ENCODE results near the gene CFL1.
A peak's percentile ranks its signal among the peaks of the same experiment; 100 is the strongest.
"Not testable (repeated sequence)": the region's sequence is repeated elsewhere in the genome, so short reads cannot be mapped to it uniquely, and the experiment has no call there.

The CFL1 gene

GRCh38 chr11:65844231-65844872, 13.6 kb downstream of the CFL1 start:
- no peaks in the 10 kb centered on the region for H3K36me3 ChIP-seq (ENCODE audit: control insufficient read depth, insufficient read depth, low read length)
- H3K4me3 ChIP-seq (ENCODE audit: extremely low read depth, insufficient read depth, low read length, poor library complexity, severe bottlenecking): no peak overlapping the region
- no peak overlapping the region for H3K27ac ChIP-seq (ENCODE audit: low read depth, low read length, severe bottlenecking)
- no peaks in the 10 kb centered on the region for H3K9me3 ChIP-seq (ENCODE audit: control insufficient read depth, low read length)
- 97 to 98% methylated on average over 5 to 8 of the region's 10 CpGs for WGBS, 2 experiments (ENCODE audit: insufficient coverage in 2 of 2)
- no peaks in the 10 kb centered on the region for H3K4me1 ChIP-seq (ENCODE audit: control insufficient read depth, insufficient read depth, low read length, poor library complexity, severe bottlenecking)

DNA sequence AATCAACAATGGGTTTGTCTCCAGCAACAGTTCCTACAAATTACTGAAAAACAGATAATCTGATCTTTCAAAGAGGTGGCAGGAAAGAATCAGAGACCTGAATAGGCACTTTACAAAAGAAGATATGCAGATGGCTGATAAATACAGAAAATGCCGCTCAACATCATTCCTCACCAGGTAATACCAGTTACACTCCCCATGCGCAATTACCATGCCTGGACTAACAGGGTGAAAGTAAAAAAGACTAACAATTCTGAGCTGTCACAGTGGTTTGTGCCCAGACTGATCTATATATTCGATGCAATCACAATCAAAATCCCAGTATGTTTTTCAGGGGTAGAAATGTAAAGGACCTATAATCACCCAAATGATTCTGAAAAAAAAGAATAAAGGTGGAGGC, 14.2 kb downstream of the CFL1 start:
- no peaks in the 10 kb centered on the region for H3K4me1 ChIP-seq (ENCODE audit: control insufficient read depth, insufficient read depth, low read length, poor library complexity, severe bottlenecking)
- no peaks in the 10 kb centered on the region for H3K36me3 ChIP-seq (ENCODE audit: control insufficient read depth, insufficient read depth, low read length)
- H3K9me3 ChIP-seq (ENCODE audit: control insufficient read depth, low read length): no peaks in the 10 kb centered on the region
- H3K27ac ChIP-seq (ENCODE audit: low read depth, low read length, severe bottlenecking): no peak overlapping the region
- no CpG with 5 or more reads among the region's 3 CpGs for WGBS, 2 experiments (ENCODE audit: insufficient coverage in 2 of 2)
- no peak overlapping the region for H3K4me3 ChIP-seq (ENCODE audit: extremely low read depth, insufficient read depth, low read length, poor library complexity, severe bottlenecking)

GRCh38 chr11:65842144-65842543, 15.8 kb downstream of the CFL1 start:
- 94 to 95% methylated on average over 4 of the region's 4 CpGs for WGBS, 2 experiments (ENCODE audit: insufficient coverage in 2 of 2)
- Histone ChIP-seq H3K36me3 (ENCODE audit: control insufficient read depth, insufficient read depth, low read length) (no peaks in the 10 kb centered on the region), H3K4me1 (ENCODE audit: control insufficient read depth, insufficient read depth, low read length, poor library complexity, severe bottlenecking) (no peaks in the 10 kb centered on the region), H3K9me3 (ENCODE audit: control insufficient read depth, low read length) (no peaks in the 10 kb centered on the region), H3K27ac (ENCODE audit: low read depth, low read length, severe bottlenecking) (no peak overlapping the region), H3K4me3 (ENCODE audit: extremely low read depth, insufficient read depth, low read length, poor library complexity, severe bottlenecking) (no peak overlapping the region)

DNA sequence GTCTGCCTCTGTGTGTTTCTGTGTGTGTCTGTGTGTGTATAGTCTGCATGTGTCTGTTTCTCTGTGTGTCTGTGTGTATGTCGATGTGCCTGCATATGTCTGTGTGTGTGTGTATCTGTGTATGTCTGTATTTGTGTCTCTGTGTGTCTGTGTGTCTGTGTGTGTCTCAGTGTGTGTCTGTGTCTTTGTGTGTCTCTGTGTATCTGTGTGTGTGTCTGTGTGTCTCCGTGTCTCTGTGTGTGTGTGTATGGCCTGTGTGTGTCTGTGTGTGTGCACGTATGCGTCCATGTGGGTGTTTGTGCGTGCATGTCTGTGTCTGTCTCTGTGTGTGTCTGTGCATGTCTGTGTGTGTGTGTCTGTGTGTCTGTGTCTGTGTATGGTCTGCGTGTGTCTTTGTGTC, 23.8 kb downstream of the CFL1 start:
- Histone ChIP-seq H3K9me3 (ENCODE audit: control insufficient read depth, low read length) (no peaks in the 10 kb centered on the region), H3K4me1 (ENCODE audit: control insufficient read depth, insufficient read depth, low read length, poor library complexity, severe bottlenecking) (peaks cover 4% of the 10 kb centered on the region), H3K36me3 (ENCODE audit: control insufficient read depth, insufficient read depth, low read length) (no peaks in the 10 kb centered on the region), H3K4me3 (ENCODE audit: extremely low read depth, insufficient read depth, low read length, poor library complexity, severe bottlenecking) (peak overlapping the region; percentile 53), H3K27ac (ENCODE audit: low read depth, low read length, severe bottlenecking) (no peak overlapping the region)
- 58 to 66% methylated on average over 6 of the region's 6 CpGs for WGBS, 2 experiments (ENCODE audit: insufficient coverage in 2 of 2)

GRCh38 chr11:65833297-65834030, 24.5 kb downstream of the CFL1 start, which contains the start of gene SNX32:
Gene SNX32 (plus strand): TSS chr11:65833963. CDS start chr11:65834066, 103 bp downstream.
- peak within 1 kb of the TSS; percentile 59 for H3K27ac ChIP-seq (ENCODE audit: low read depth, low read length, severe bottlenecking)
- H3K36me3 ChIP-seq (ENCODE audit: control insufficient read depth, insufficient read depth, low read length): no peaks in the 10 kb centered on the region

DNA sequence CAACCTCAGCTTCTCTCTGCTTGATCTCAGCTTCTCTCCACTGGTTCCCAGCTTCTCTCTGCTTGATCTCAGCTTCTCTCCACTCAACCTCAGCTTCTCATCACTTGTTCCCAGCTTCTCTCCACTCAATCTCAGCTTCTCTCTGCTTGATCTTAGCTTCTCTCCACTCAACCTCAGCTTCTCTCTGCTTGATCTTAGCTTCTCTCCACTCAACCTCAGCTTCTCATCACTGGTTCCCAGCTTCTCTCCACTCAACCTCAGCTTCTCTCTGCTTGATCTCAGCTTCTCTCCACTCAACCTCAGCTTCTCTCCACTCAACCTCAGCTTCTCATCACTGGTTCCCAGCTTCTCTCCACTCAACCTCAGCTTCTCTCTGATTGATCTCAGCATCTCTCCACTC, 25.7 kb downstream of the CFL1 start:
- H3K4me1 ChIP-seq (ENCODE audit: control insufficient read depth, insufficient read depth, low read length, poor library complexity, severe bottlenecking); H3K36me3 ChIP-seq (ENCODE audit: control insufficient read depth, insufficient read depth, low read length); H3K4me3 ChIP-seq (ENCODE audit: extremely low read depth, insufficient read depth, low read length, poor library complexity, severe bottlenecking); H3K9me3 ChIP-seq (ENCODE audit: control insufficient read depth, low read length); H3K27ac ChIP-seq (ENCODE audit: low read depth, low read length, severe bottlenecking): not testable (repeated sequence)

More at GRCh38 chr11:65833297-65834030, 24.5 kb downstream of the CFL1 start, which contains the start of gene SNX32:
- Histone ChIP-seq H3K4me3 (ENCODE audit: extremely low read depth, insufficient read depth, low read length, poor library complexity, severe bottlenecking) (peak within 1 kb of the TSS; percentile 53), H3K9me3 (ENCODE audit: control insufficient read depth, low read length) (no peaks in the 10 kb centered on the region), H3K4me1 (ENCODE audit: control insufficient read depth, insufficient read depth, low read length, poor library complexity, severe bottlenecking) (peaks cover 4% of the 10 kb centered on the region)
- WGBS, 2 experiments (ENCODE audit: insufficient coverage in 2 of 2): 5% methylated on average over 50 of the region's 63 CpGs

GRCh38 chr11:65829459-65829858, 28.5 kb downstream of the CFL1 start:
- H3K9me3 ChIP-seq (ENCODE audit: control insufficient read depth, low read length): no peaks in the 10 kb centered on the region
- H3K36me3 ChIP-seq (ENCODE audit: control insufficient read depth, insufficient read depth, low read length): no peaks in the 10 kb centered on the region
- no peak overlapping the region for H3K27ac ChIP-seq (ENCODE audit: low read depth, low read length, severe bottlenecking)
- H3K4me1 ChIP-seq (ENCODE audit: control insufficient read depth, insufficient read depth, low read length, poor library complexity, severe bottlenecking): no peaks in the 10 kb centered on the region
- H3K4me3 ChIP-seq (ENCODE audit: extremely low read depth, insufficient read depth, low read length, poor library complexity, severe bottlenecking): no peak overlapping the region
- WGBS, 2 experiments (ENCODE audit: insufficient coverage in 2 of 2): 65 to 83% methylated on average over 2 to 3 of the region's 4 CpGs

DNA sequence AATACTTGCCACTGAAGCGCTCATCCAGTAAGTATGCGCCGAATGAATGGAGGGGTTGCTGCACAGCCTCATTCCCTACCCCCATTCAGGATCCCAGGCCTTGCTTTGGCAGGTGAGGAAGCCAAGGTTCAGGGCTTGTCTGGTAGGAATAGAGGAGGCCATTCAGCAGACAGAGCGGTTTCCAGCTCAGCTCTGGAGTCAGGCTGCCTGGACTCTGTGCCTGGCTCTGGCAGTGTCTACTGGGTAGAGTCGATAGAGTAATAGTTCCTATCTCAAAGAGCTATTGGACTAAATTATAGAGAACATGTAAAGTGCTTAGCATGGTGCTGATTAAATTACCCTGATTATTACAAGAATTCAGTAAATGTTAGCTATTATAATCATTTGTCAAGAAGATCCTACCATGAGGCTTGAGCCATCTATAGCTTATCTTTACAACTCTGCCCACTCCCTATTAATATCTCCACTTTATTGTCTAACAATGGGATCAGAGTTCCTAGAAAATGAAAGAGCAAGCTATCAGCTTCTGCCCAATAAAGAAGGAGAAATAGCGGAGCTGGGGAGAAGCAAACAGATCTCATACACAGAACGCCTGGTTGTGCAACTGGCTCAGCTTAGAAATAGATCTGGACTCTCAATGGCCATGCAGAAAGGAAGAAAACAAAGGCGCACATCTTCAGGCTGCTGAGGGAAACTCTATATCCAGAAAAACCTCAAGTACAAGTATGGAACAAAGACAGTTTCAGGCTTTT, 30.8 kb downstream of the CFL1 start:
- WGBS, 2 experiments (ENCODE audit: insufficient coverage in 2 of 2): 96 to 100% methylated on average over 2 to 3 of the region's 8 CpGs
- no peaks in the 10 kb centered on the region for H3K36me3 ChIP-seq (ENCODE audit: control insufficient read depth, insufficient read depth, low read length)
- no peak overlapping the region for H3K4me3 ChIP-seq (ENCODE audit: extremely low read depth, insufficient read depth, low read length, poor library complexity, severe bottlenecking)
- H3K4me1 ChIP-seq (ENCODE audit: control insufficient read depth, insufficient read depth, low read length, poor library complexity, severe bottlenecking): no peaks in the 10 kb centered on the region
- no peaks in the 10 kb centered on the region for H3K9me3 ChIP-seq (ENCODE audit: control insufficient read depth, low read length)
- no peak overlapping the region for H3K27ac ChIP-seq (ENCODE audit: low read depth, low read length, severe bottlenecking)

DNA sequence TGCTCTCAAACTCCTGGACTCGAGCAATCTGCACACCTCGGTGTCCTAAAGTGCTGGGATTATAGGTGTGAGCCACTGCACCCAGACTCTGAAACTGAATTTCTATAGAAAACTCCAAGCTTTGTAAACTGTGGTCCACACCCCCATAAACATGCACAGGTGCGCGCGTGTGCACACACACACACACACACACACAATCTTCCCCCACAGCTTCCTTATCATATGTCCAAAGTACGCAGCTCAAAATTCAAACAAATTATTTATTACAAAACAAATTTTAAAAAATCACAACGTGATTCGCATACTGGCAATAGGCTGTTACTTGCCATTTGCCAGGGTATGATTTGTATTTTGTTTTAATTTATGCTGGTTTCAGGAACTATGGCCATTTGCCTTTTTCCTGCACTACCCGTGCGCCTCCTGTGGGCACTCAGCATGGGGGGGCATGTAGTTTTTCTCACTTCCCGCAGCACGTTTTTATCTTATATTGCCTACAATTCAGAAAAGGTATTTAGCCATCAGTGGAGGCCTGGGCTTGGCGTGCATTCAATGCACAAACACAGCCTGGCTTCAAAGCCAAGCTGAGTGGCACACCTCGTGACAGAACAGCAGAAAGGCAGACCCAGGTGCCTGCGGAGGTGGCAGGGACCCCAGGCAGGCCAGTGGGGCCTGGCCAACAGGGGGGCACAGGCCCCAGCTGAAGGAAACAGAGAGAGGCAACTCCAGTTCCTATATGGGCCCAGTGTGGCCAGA, 35.0 kb downstream of the CFL1 start:
- no peaks in the 10 kb centered on the region for H3K4me1 ChIP-seq (ENCODE audit: control insufficient read depth, insufficient read depth, low read length, poor library complexity, severe bottlenecking)
- H3K9me3 ChIP-seq (ENCODE audit: control insufficient read depth, low read length): no peaks in the 10 kb centered on the region
- no peak overlapping the region for H3K4me3 ChIP-seq (ENCODE audit: extremely low read depth, insufficient read depth, low read length, poor library complexity, severe bottlenecking)
- H3K36me3 ChIP-seq (ENCODE audit: control insufficient read depth, insufficient read depth, low read length): no peaks in the 10 kb centered on the region
- no peak overlapping the region for H3K27ac ChIP-seq (ENCODE audit: low read depth, low read length, severe bottlenecking)
- 89 to 91% methylated on average over 10 to 14 of the region's 15 CpGs for WGBS, 2 experiments (ENCODE audit: insufficient coverage in 2 of 2)

DNA sequence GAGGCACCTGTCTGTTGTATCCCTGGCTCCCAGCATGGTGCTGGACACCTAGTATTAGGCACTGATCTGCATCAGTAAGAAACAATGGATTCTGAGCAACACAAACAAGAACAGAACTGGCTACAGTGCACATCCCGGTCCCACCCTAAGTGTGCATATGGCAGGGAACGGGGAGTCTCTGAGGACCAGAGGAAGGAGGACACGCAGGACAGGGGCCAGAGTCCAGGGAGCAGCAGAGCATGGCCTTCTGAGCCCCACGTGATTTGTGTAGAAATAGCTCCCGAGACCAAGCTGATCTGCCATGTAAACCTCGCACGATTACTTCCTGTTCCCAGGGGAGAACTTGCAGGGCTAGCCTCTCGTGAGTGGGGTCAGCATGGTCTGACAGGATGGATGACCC, 36.9 kb downstream of the CFL1 start:
- no peak overlapping the region for H3K27ac ChIP-seq (ENCODE audit: low read depth, low read length, severe bottlenecking)
- H3K4me3 ChIP-seq (ENCODE audit: extremely low read depth, insufficient read depth, low read length, poor library complexity, severe bottlenecking): no peak overlapping the region
- H3K36me3 ChIP-seq (ENCODE audit: control insufficient read depth, insufficient read depth, low read length): no peaks in the 10 kb centered on the region
- H3K9me3 ChIP-seq (ENCODE audit: control insufficient read depth, low read length): no peaks in the 10 kb centered on the region
- 81 to 91% methylated on average over 8 of the region's 8 CpGs for WGBS, 2 experiments (ENCODE audit: insufficient coverage in 2 of 2)
- H3K4me1 ChIP-seq (ENCODE audit: control insufficient read depth, insufficient read depth, low read length, poor library complexity, severe bottlenecking): no peaks in the 10 kb centered on the region
